Osteoblast (primary cell): ENCODE results near the gene MAP2K4. TPM values are rescaled to one million over a fixed set of nuclear protein-coding genes. Genes with fewer than 3 reads are reported as not detected.

ENCODE experiments used
- DNase-seq: peaks from one replicate; pipeline ENCODE4 v3.0.0; 2011; ENCODE audit warnings: low spot score, mixed read lengths; ENCODE audit not compliant: insufficient read length; ENCODE audit errors: missing footprints
- H2AFZ ChIP-seq: 2 replicates; pipeline ENCODE4 v1.6.0; 2011; ENCODE audit warnings: mild to moderate bottlenecking, low read length
- H3K27ac ChIP-seq: 2 replicates; pipeline ENCODE4 v1.5.1; 2011; ENCODE audit warnings: mild to moderate bottlenecking, low read depth, low read length, moderate library complexity
- H3K27me3 ChIP-seq: 2 replicates; pipeline ENCODE4 v1.6.0; 2012; ENCODE audit warnings: mild to moderate bottlenecking, control low read depth, inconsistent platforms, low read length, moderate library complexity; ENCODE audit not compliant: insufficient read depth
- H3K36me3 ChIP-seq: 2 replicates; pipeline ENCODE4 v1.5.1; 2011; ENCODE audit warnings: mild to moderate bottlenecking, low read length, control low read depth, moderate library complexity; ENCODE audit not compliant: insufficient read depth
- H3K4me1 ChIP-seq: 2 replicates; pipeline ENCODE4 v1.5.1; 2011; ENCODE audit warnings: mild to moderate bottlenecking, low read length, control low read depth, moderate library complexity; ENCODE audit not compliant: insufficient read depth
- H3K4me2 ChIP-seq: 2 replicates; pipeline ENCODE4 v1.6.0; 2011; ENCODE audit warnings: mild to moderate bottlenecking, low read length; ENCODE audit not compliant: insufficient read depth
- H3K4me3 ChIP-seq: fragments of 200-600 bp; sonication (generic); 3 replicates; pipeline ENCODE4 v1.5.1; 2012; ENCODE audit warnings: mild to moderate bottlenecking, low read length, inconsistent platforms; ENCODE audit not compliant: insufficient read depth
- H3K79me2 ChIP-seq: 2 replicates; pipeline ENCODE4 v1.6.0; 2012; ENCODE audit warnings: mild to moderate bottlenecking, low read length, control low read depth, inconsistent platforms; ENCODE audit not compliant: insufficient read depth
- H3K9me3 ChIP-seq: 2 replicates; pipeline ENCODE4 v1.5.1; 2011; ENCODE audit warnings: low read depth, low read length, control low read depth
- H4K20me1 ChIP-seq: 2 replicates; pipeline ENCODE4 v1.6.0; 2012; ENCODE audit warnings: mild to moderate bottlenecking, low read length, control low read depth; ENCODE audit not compliant: insufficient read depth
- total RNA-seq: library from RNA; depleted of rRNA; stranded (reverse); fragments of >200 nt; gene quantifications from 2 replicates; pipeline ENCODE4 v1.2.3, GENCODE V29; 2012
- TF ChIP-seq, protein P1 (sequence below): IDR thresholded peaks from 2 replicates; pipeline ENCODE4 v1.5.1; 2011; ENCODE audit warnings: mild to moderate bottlenecking, low read depth, low read length, moderate library complexity; ENCODE audit errors: extremely low read depth

The MAP2K4 gene
- total RNA-seq, 1 donor, result 40.9 TPM

DNA sequence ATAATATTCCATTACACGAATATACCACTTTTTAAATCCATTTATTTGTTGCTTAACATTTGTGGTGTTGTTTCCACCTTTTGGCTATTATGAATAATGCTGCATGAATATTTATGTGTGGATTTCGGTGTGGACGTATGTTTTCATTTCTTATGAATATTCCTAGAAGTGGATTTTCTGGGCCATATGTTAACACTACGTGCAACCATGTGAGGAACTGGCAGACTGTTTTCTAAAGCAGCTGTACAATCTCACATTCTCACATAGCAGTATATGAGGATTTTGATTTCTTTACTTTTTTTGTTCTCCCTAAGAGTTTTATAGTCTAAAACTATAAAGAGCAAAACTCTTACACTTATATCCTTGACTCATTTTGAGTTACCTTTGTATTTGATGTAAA, 143.4 kb downstream of the MAP2K4 start:
- Histone ChIP-seq H3K4me1 (no peaks in the 10 kb centered on the region), H4K20me1 (no peaks in the 10 kb centered on the region), H3K4me3 (no peak overlapping the region), H3K4me2 (no peak overlapping the region), H3K79me2 (no peaks in the 10 kb centered on the region), H3K27ac (no peak overlapping the region), H3K36me3 (no peaks in the 10 kb centered on the region), H3K27me3 (no peaks in the 10 kb centered on the region), H2AFZ (no peak overlapping the region), H3K9me3 (no peaks in the 10 kb centered on the region)
- no peak for DNase-seq
- TF ChIP-seq, protein P1, sequence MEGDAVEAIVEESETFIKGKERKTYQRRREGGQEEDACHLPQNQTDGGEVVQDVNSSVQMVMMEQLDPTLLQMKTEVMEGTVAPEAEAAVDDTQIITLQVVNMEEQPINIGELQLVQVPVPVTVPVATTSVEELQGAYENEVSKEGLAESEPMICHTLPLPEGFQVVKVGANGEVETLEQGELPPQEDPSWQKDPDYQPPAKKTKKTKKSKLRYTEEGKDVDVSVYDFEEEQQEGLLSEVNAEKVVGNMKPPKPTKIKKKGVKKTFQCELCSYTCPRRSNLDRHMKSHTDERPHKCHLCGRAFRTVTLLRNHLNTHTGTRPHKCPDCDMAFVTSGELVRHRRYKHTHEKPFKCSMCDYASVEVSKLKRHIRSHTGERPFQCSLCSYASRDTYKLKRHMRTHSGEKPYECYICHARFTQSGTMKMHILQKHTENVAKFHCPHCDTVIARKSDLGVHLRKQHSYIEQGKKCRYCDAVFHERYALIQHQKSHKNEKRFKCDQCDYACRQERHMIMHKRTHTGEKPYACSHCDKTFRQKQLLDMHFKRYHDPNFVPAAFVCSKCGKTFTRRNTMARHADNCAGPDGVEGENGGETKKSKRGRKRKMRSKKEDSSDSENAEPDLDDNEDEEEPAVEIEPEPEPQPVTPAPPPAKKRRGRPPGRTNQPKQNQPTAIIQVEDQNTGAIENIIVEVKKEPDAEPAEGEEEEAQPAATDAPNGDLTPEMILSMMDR, result no peak

DNA sequence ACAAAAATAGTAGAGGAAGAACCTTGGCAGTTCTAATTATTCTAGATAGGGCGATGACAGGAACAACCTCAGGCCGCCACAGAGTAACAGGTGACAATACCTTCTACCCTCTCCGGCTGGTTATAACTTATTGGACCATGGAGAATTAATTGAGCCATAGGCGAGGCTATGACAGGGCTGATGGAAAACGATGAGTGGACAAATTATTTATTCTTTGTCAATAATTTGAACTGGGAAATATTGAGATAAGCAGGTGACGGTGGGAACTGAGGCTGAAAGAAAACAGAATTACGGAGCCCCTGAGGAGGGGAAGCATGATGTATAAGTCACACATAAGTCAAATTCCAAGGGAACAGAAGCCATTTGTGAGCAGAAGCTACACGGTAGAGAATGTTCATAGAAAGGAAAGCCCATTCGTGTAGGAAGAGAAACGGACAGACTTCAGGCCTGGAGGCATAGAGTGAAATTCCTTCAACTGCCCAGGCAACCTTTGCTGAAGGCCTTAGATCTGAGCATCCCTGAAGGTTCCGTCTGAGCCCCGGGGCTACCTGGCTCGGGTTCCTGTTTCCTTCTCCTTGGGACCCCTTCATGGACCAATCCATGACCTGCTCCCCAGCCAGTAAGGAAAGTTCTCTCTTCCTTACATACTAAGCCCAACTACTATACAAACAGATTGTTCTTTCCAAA, 158.1 kb downstream of the MAP2K4 start:
- TF ChIP-seq, protein P1, result no peak
- no peak for DNase-seq
- H3K4me1 ChIP-seq, result no peaks in the 10 kb centered on the region

DNA sequence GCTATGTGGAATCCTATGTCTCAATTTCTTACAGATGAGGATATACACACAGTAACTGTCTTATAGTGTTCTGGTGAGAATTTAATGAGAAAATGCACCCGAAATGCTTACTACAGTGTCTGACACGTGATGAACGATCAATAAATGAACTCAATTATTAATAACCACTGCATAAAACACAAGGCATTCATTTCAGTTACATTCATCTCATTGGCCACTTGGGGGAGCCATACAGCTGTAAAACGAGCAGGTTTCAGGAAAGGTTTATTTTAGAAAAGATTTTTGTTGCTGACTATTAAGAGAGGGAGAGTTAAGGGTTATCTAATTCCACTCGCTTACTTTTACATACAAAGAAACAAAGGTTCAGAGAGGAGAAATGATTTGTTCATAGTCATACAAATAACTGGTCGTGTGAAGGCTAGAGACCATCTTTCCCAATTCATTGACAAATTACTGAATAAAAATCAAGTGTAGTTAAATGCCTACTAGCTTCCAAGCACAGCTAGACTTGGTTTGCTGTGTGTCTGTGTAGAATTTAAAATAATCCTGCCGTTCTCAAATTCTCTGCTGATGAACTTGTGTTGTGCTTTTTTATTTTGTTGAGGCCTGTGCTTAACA, 160.1 kb downstream of the MAP2K4 start:
- Histone ChIP-seq H3K4me2 (peak overlapping the region; percentile 46), H3K79me2 (no peaks in the 10 kb centered on the region), H3K27me3 (no peaks in the 10 kb centered on the region), H2AFZ (peak overlapping the region; percentile 48), H3K4me3 (no peak overlapping the region), H3K27ac (no peak overlapping the region), H4K20me1 (no peaks in the 10 kb centered on the region), H3K4me1 (no peaks in the 10 kb centered on the region), H3K9me3 (no peaks in the 10 kb centered on the region), H3K36me3 (no peaks in the 10 kb centered on the region)
- TF ChIP-seq, protein P1, result peak; percentile 79
- DNase-seq, result peak; percentile 68

More for the DNA sequence above, 158.1 kb downstream of the MAP2K4 start:
- H3K27ac ChIP-seq, result no peak overlapping the region
- no peak overlapping the region for H2AFZ ChIP-seq
- H3K9me3 ChIP-seq, result no peaks in the 10 kb centered on the region
- H4K20me1 ChIP-seq, result no peaks in the 10 kb centered on the region
- no peaks in the 10 kb centered on the region for H3K27me3 ChIP-seq
- H3K4me2 ChIP-seq, result no peak overlapping the region
- H3K4me3 ChIP-seq, result no peak overlapping the region
- H3K36me3 ChIP-seq, result no peaks in the 10 kb centered on the region
- no peaks in the 10 kb centered on the region for H3K79me2 ChIP-seq

DNA sequence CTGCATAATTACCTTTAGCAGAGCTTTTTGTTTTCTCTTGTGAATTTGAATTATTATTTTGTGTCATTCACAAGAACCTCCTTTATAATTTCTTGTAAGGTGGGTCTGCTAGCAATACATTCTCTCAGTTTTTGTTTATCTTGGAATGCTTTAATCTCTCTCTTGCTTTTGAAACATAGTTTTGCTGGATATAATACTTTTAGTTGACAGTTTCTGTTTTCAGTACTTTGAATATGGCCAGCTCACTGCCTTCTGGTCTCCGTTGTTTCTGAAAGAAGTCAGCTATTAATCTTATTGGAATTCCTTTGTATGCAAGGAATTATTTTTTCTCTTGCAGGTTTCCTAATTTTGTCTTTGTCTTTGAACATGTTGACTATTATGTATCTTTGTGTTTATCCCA, 167.0 kb downstream of the MAP2K4 start:
- no peak overlapping the region for H3K4me2 ChIP-seq
- TF ChIP-seq, protein P1, result no peak
- H3K4me3 ChIP-seq, result no peak overlapping the region
- H2AFZ ChIP-seq, result no peak overlapping the region
- H3K4me1 ChIP-seq, result no peaks in the 10 kb centered on the region
- no peaks in the 10 kb centered on the region for H3K36me3 ChIP-seq
- H3K27me3 ChIP-seq, result no peaks in the 10 kb centered on the region
- no peak overlapping the region for H3K27ac ChIP-seq
- no peaks in the 10 kb centered on the region for H3K9me3 ChIP-seq
- H4K20me1 ChIP-seq, result no peaks in the 10 kb centered on the region
- no peak for DNase-seq
- no peaks in the 10 kb centered on the region for H3K79me2 ChIP-seq
